ENCODE measurements around the gene SCUBE2. TPM values are rescaled to one million over a fixed set of nuclear protein-coding genes. Genes with fewer than 3 reads are reported as not detected.

SCUBE2 gene
- total and polyA plus RNA-seq, 2 of the 4 experiments (the other 2 are of a cell fraction), result 0.43 to 0.72 TPM

GRCh38 chr11:9056467-9056866 lies 34.9 kb downstream of the SCUBE2 start:
- Histone ChIP-seq H2AK5ac (ENCODE audit: low read depth, low read length) (no peak overlapping the region), H3K14ac (replicated peaks; ENCODE audit: low read depth, low read length) (no peak overlapping the region), H3K9me3 (ENCODE audit: control insufficient read depth, insufficient read depth, low read length) (no peaks in the 10 kb centered on the region), H3K9ac (ENCODE audit: low read depth, low read length) (no peak overlapping the region), H4K91ac (ENCODE audit: insufficient read depth, low read depth, low read length) (no peak overlapping the region), H4K8ac (ENCODE audit: low read depth in 2 of 2, low read length in 2 of 2) (no peak overlapping the region), H3K18ac (ENCODE audit: low read depth, low read length) (no peak overlapping the region), H3K9me1 (ENCODE audit: insufficient read depth, low read length) (peaks cover 12% of the 10 kb centered on the region), H4K5ac (ENCODE audit: low read depth, low read length) (no peak overlapping the region), H3K56ac (ENCODE audit: extremely low read depth, insufficient read depth, low read length) (no peak overlapping the region), H3K23ac (ENCODE audit: low read depth, low read length) (no peak overlapping the region), H3K36me3 (ENCODE audit: control insufficient read depth, insufficient read depth, low read length) (no peaks in the 10 kb centered on the region), H3K4me2 (ENCODE audit: low read depth, low read length) (no peak overlapping the region), H2BK120ac (ENCODE audit: low read depth, low read length) (no peak overlapping the region), H3K27ac (ENCODE audit: insufficient read depth, low read length) (no peak overlapping the region), H2BK5ac (ENCODE audit: low read depth, low read length, poor library complexity, severe bottlenecking) (no peak overlapping the region), H2BK15ac (ENCODE audit: low read depth, low read length) (no peak overlapping the region), H4K20me1 (ENCODE audit: insufficient read depth, low read length) (no peaks in the 10 kb centered on the region), H3K79me1 (ENCODE audit: low read depth in 1 of 2, low read length in 2 of 2) (no peaks in the 10 kb centered on the region; a peak in 1 of 4 replicates), H2AK9ac (replicated peaks; ENCODE audit: low read depth, low read length, poor library complexity) (no peak overlapping the region), H3K4me1 (ENCODE audit: control insufficient read depth, insufficient read depth, low read length) (peaks cover 4% of the 10 kb centered on the region), H3K4me3 (ENCODE audit: insufficient read depth, low read depth, low read length) (no peak overlapping the region), H2BK20ac (ENCODE audit: low read depth, low read length) (no peak overlapping the region), H3K27me3 (ENCODE audit: control insufficient read depth, insufficient read depth, low read length) (no peaks in the 10 kb centered on the region), H3K4ac (ENCODE audit: low read depth, low read length) (no peak overlapping the region), H2AFZ (replicated peaks; ENCODE audit: low read length, poor library complexity) (no peak overlapping the region)
- TF ChIP-seq BHLHE40 (IDR thresholded peaks at IDR 0.05; ENCODE audit: low read depth, low read length), result no peak
- no peak for TF ChIP-seq RCOR1 (IDR thresholded peaks at IDR 0.05; ENCODE audit: insufficient replicate concordance, low read length)
- no peak for TF ChIP-seq CEBPB (IDR thresholded peaks at IDR 0.05; ENCODE audit: low read depth, low read length)
- no peak for TF ChIP-seq MAZ (IDR thresholded peaks at IDR 0.05; ENCODE audit: borderline replicate concordance, low read depth, low read length)
- TF ChIP-seq SMC3 (IDR thresholded peaks at IDR 0.05; ENCODE audit: low read depth, low read length), result no peak
- no peak for TF ChIP-seq POLR2A (IDR thresholded peaks at IDR 0.05; ENCODE audit: low read depth, low read length)
- no peak for TF ChIP-seq CTCF (conservative IDR thresholded peaks at IDR 0.05; ENCODE audit: low read depth, low read length)
- TF ChIP-seq CHD1 (IDR thresholded peaks at IDR 0.05; ENCODE audit: low read depth, low read length), result no peak
- no peak for TF ChIP-seq NFE2L2 (IDR thresholded peaks at IDR 0.05; ENCODE audit: low read depth, low read length)
- TF ChIP-seq ELK1 (IDR thresholded peaks at IDR 0.05; ENCODE audit: borderline replicate concordance, low read depth, low read length), result no peak
- TF ChIP-seq RAD21 (IDR thresholded peaks at IDR 0.05; ENCODE audit: low read length), result no peak
- TF ChIP-seq MAFK (IDR thresholded peaks at IDR 0.05; ENCODE audit: low read depth, low read length), result no peak
- no peak for TF ChIP-seq FOS (IDR thresholded peaks at IDR 0.05; ENCODE audit: low read depth, low read length)
- no peak for TF ChIP-seq USF2 (IDR thresholded peaks at IDR 0.05; ENCODE audit: low read depth, low read length)
- POLR2A ChIA-PET (ENCODE audit: unreplicated experiment), result no interaction called here
- no CpG with 5 or more reads among the region's 6 CpGs for WGBS, 2 experiments (ENCODE audit: extremely low coverage in 2 of 2, insufficient read length in 1 of 2)
- ATAC-seq (ENCODE audit: low read depth) (no peak), DNase-seq (no peak)
- no TSS peak for BruUV-seq (replicated peaks)
- in situ Hi-C loops (cut with MboI; ENCODE audit: low sequenced_read_pairs), result no loop called here
- dilution Hi-C loops (cut with HindIII; ENCODE audit: low sequenced_read_pairs, unreplicated experiment), result no loop called here
- CTCF ChIA-PET, result interaction anchor here (0.6 kb wide), 1 partner anchor 8 kb away, joined by 3 read pairs; no protein-coding TSS in a partner anchor
- intact Hi-C loops (cut with micrococcal nuclease), result no loop called here

All from IMR-90 (cell line).